Lower leg skin (tissue), 3 donors: ENCODE data around the gene SLC39A7.

Source experiments
- POLR2A ChIP-seq, 2 donors: fragments of 450-650 bp; IDR thresholded peaks; one replicate each; pipeline ENCODE4 v1.6.1; 2016 to 2017; ENCODE audit warnings: antibody characterized with exemption in 2 of 2, mild to moderate bottlenecking in 1 of 2, moderate library complexity in 1 of 2
- TF ChIP-seq, protein P1 (sequence below), 3 donors: fragments of 450-650 bp; IDR thresholded peaks; one replicate each; pipeline ENCODE4 v1.5.1; 2016; ENCODE audit warnings: antibody characterized with exemption in 3 of 3, mild to moderate bottlenecking in 3 of 3, moderate library complexity in 2 of 3

DNA sequence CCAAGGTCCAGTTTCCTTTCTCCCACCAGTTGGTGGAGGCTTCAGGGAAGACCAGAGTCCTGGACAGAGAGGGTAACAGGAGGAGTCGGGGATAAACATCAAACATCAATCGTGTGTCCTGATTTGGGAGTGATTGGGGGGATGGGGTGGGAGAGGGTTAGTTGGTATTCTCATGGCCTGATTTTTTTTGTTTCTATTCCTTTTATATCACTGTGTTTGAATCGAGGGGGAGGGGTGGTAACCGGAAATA lies 3.4 kb downstream of the SLC39A7 start:
- TF ChIP-seq, protein P1, sequence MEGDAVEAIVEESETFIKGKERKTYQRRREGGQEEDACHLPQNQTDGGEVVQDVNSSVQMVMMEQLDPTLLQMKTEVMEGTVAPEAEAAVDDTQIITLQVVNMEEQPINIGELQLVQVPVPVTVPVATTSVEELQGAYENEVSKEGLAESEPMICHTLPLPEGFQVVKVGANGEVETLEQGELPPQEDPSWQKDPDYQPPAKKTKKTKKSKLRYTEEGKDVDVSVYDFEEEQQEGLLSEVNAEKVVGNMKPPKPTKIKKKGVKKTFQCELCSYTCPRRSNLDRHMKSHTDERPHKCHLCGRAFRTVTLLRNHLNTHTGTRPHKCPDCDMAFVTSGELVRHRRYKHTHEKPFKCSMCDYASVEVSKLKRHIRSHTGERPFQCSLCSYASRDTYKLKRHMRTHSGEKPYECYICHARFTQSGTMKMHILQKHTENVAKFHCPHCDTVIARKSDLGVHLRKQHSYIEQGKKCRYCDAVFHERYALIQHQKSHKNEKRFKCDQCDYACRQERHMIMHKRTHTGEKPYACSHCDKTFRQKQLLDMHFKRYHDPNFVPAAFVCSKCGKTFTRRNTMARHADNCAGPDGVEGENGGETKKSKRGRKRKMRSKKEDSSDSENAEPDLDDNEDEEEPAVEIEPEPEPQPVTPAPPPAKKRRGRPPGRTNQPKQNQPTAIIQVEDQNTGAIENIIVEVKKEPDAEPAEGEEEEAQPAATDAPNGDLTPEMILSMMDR (IDR thresholded peaks at IDR 0.05), result no peak
- no peak for TF ChIP-seq POLR2A (IDR thresholded peaks at IDR 0.05)
